ENCODE results near the gene ADM.

The ADM gene

GRCh38 chr11:10329935-10330334 lies 25.1 kb downstream of the ADM start:
- DNase-seq, result no peak

- DNase-seq, result no peak
Observed at GRCh38 chr11:10331548-10332289, 26.8 kb downstream of the ADM start.

GRCh38 chr11:10333490-10333889 lies 28.6 kb downstream of the ADM start:
- DNase-seq, result no peak

- no peak for DNase-seq
Observed at GRCh38 chr11:10338287-10338686, 33.4 kb downstream of the ADM start.

- no peak for DNase-seq
Observed at GRCh38 chr11:10348650-10349280, 43.9 kb downstream of the ADM start.

- no peak for DNase-seq
Observed at GRCh38 chr11:10349281-10349665, 44.4 kb downstream of the ADM start.

- DNase-seq, result no peak
Observed at GRCh38 chr11:10349806-10350205, 44.9 kb downstream of the ADM start.

GRCh38 chr11:10350334-10350733 lies 45.5 kb downstream of the ADM start:
- no peak for DNase-seq

- DNase-seq, result no peak
Observed at GRCh38 chr11:10351435-10351764, 46.5 kb downstream of the ADM start.

GRCh38 chr11:10351765-10352641 lies 47.1 kb downstream of the ADM start:
- DNase-seq, result no peak

- no peak for DNase-seq
Observed at GRCh38 chr11:10352921-10353550, 48.2 kb downstream of the ADM start.

GRCh38 chr11:10354389-10354788 lies 49.5 kb downstream of the ADM start:
- DNase-seq, result no peak

- no peak for DNase-seq
Observed at GRCh38 chr11:10355257-10355661, 50.4 kb downstream of the ADM start.

GRCh38 chr11:10356161-10356560 lies 51.3 kb downstream of the ADM start:
- no peak for DNase-seq

Data from activated T-cell treated with anti-CD3 and anti-CD28 coated beads, Interleukin-2, amount 50 U/mL, for 48 hours (primary cell).